ENCODE measurements around the gene TACO1. TPM values are rescaled to one million over a fixed set of nuclear protein-coding genes. Genes with fewer than 3 reads are reported as not detected.
A peak's percentile ranks its signal among the peaks of the same experiment; 100 is the strongest.

TACO1 gene
- total RNA-seq, 2 donors from 2014 or later = 32.7 to 35.1 TPM

- peaks cover 0 to 7% of the 10 kb centered on the region in 2 donors for H3K36me3 Mint-ChIP-seq (ENCODE audit: insufficient read depth in 2 of 2)
- DNase-seq = no peak
- H3K9me3 Mint-ChIP-seq = no peaks in the 10 kb centered on the region
- H3K27ac Mint-ChIP-seq = no peak overlapping the region
- no peaks in the 10 kb centered on the region for H3K27me3 Mint-ChIP-seq (ENCODE audit: low read depth)
- peaks cover 8% of the 10 kb centered on the region for H3K4me1 Mint-ChIP-seq (ENCODE audit: low read depth)
- H3K4me3 Mint-ChIP-seq = no peak overlapping the region
- no peak for ATAC-seq (replicated peaks in 1 of 2)
Observed at GRCh38 chr17:63633742-63634141, 33.0 kb downstream of the TACO1 start.

GRCh38 chr17:63634163-63634562, 33.5 kb downstream of the TACO1 start:
- H3K9me3 Mint-ChIP-seq = no peaks in the 10 kb centered on the region
- DNase-seq (no peak), ATAC-seq (replicated peaks in 1 of 2) (no peak)
- H3K36me3 Mint-ChIP-seq (ENCODE audit: insufficient read depth in 2 of 2) = peaks cover 0 to 7% of the 10 kb centered on the region in 2 donors
- H3K4me3 Mint-ChIP-seq = no peak overlapping the region
- H3K27me3 Mint-ChIP-seq (ENCODE audit: low read depth) = no peaks in the 10 kb centered on the region
- H3K27ac Mint-ChIP-seq = peak overlapping the region; percentile 5
- peaks cover 12% of the 10 kb centered on the region for H3K4me1 Mint-ChIP-seq (ENCODE audit: low read depth)

DNA sequence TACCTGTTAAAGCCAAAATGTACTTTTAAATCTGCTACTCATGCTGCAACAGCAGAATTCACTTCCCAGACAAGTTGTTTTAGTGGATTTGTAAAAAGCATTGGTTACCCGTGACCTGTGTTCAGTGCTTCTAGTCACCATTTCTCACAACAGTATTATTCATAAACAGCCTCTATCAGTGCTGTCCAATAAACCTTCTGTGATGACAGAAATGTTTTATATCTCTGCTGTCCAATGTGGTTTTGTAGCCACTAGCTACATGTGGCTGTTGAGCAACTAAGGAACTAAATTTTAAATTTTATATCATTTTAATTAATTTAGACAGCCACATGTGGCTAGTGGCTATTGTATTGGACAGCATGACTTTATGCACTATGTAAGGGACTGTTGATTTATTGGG, 34.1 kb downstream of the TACO1 start:
- no peak overlapping the region for H3K4me3 Mint-ChIP-seq
- no peaks in the 10 kb centered on the region for H3K27me3 Mint-ChIP-seq (ENCODE audit: low read depth)
- H3K4me1 Mint-ChIP-seq (ENCODE audit: low read depth) = peaks cover 14% of the 10 kb centered on the region
- peaks cover 0 to 7% of the 10 kb centered on the region in 2 donors for H3K36me3 Mint-ChIP-seq (ENCODE audit: insufficient read depth in 2 of 2)
- H3K9me3 Mint-ChIP-seq = no peaks in the 10 kb centered on the region
- no peak overlapping the region for H3K27ac Mint-ChIP-seq
- ATAC-seq (replicated peaks in 1 of 2) (no peak), DNase-seq (no peak)

GRCh38 chr17:63635290-63635689, 34.6 kb downstream of the TACO1 start:
- Mint-ChIP-seq H3K27me3 (ENCODE audit: low read depth) (no peaks in the 10 kb centered on the region), H3K4me3 (no peak overlapping the region), H3K36me3 (ENCODE audit: insufficient read depth in 2 of 2) (peaks cover 0 to 7% of the 10 kb centered on the region in 2 donors), H3K9me3 (no peaks in the 10 kb centered on the region), H3K4me1 (ENCODE audit: low read depth) (peaks cover 14% of the 10 kb centered on the region), H3K27ac (peak overlapping the region; percentile 38)
- ATAC-seq (replicated peaks in 1 of 2) = no peak
- no peak for DNase-seq

GRCh38 chr17:63635787-63636186, 35.1 kb downstream of the TACO1 start:
- no peak for DNase-seq
- H3K27ac Mint-ChIP-seq = no peak overlapping the region
- no peaks in the 10 kb centered on the region for H3K9me3 Mint-ChIP-seq
- peaks cover 14% of the 10 kb centered on the region for H3K4me1 Mint-ChIP-seq (ENCODE audit: low read depth)
- H3K36me3 Mint-ChIP-seq (ENCODE audit: insufficient read depth in 2 of 2) = peaks cover 0 to 7% of the 10 kb centered on the region in 2 donors
- no peak for ATAC-seq (replicated peaks in 1 of 2)
- H3K27me3 Mint-ChIP-seq (ENCODE audit: low read depth) = no peaks in the 10 kb centered on the region
- no peak overlapping the region for H3K4me3 Mint-ChIP-seq

GRCh38 chr17:63639125-63639524, 38.4 kb downstream of the TACO1 start:
- no peak for ATAC-seq (replicated peaks in 1 of 2)
- Mint-ChIP-seq H3K4me1 (ENCODE audit: low read depth) (peaks cover 10% of the 10 kb centered on the region), H3K27ac (peak overlapping the region; percentile 21), H3K27me3 (ENCODE audit: low read depth) (no peaks in the 10 kb centered on the region), H3K9me3 (no peaks in the 10 kb centered on the region), H3K4me3 (no peak overlapping the region), H3K36me3 (ENCODE audit: insufficient read depth in 2 of 2) (peaks cover 0 to 4% of the 10 kb centered on the region in 2 donors)
- DNase-seq = no peak

DNA sequence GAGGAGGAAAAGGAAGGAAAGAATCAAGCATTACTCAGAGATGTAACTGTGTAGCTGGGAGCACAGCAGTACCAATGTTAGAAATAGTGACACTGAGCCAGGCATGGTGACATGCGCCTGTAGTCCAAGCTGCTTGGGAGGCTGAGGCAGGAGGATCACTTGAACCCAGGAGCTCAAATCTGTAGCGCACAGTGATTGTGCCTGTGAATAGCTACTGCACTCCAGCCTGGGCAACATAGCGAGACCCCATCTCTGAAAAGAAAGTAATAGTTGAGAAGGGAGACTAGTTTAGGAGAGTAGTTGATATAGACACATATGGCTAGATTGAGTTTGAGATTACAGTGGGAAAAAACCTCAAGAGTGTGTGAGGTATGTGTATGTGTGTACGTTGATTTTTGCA, 39.3 kb downstream of the TACO1 start:
- no peaks in the 10 kb centered on the region for H3K27me3 Mint-ChIP-seq (ENCODE audit: low read depth)

GRCh38 chr17:63641692-63642448, 41.2 kb downstream of the TACO1 start:
- Mint-ChIP-seq H3K4me3 (no peak overlapping the region), H3K4me1 (ENCODE audit: low read depth) (peaks cover 22% of the 10 kb centered on the region), H3K9me3 (no peaks in the 10 kb centered on the region), H3K27ac (no peak overlapping the region), H3K36me3 (ENCODE audit: insufficient read depth in 2 of 2) (no peaks in the 10 kb centered on the region), H3K27me3 (ENCODE audit: low read depth) (no peaks in the 10 kb centered on the region)
- DNase-seq (no peak), ATAC-seq (replicated peaks in 1 of 2) (no peak)

More for the DNA sequence above, 39.3 kb downstream of the TACO1 start:
- H3K4me1 Mint-ChIP-seq (ENCODE audit: low read depth) = peaks cover 10% of the 10 kb centered on the region
- H3K9me3 Mint-ChIP-seq = no peaks in the 10 kb centered on the region
- peaks cover 0 to 4% of the 10 kb centered on the region in 2 donors for H3K36me3 Mint-ChIP-seq (ENCODE audit: insufficient read depth in 2 of 2)
- ATAC-seq (replicated peaks in 1 of 2) (no peak), DNase-seq (no peak)
- H3K4me3 Mint-ChIP-seq = no peak overlapping the region
- no peak overlapping the region for H3K27ac Mint-ChIP-seq

DNA sequence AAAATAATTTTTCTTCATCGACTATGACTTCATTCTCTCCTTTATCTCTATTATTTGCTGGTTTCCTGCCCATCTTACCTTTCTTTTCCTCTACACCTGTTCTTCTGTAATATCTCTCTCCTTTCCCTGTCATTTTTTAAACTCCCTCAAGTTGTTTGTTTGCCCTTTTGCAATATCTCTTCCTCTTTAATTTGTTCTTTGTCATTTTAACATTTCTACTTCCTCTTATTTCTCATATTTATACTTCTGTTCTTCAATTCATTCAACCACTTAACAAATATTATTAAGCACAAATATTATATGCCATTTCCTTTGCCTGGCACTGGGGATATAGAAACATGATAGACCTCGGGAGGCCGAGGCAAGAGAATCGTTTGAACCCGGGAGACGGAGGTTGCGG, 44.2 kb downstream of the TACO1 start:
- Mint-ChIP-seq H3K27ac (no peak overlapping the region), H3K4me3 (no peak overlapping the region), H3K36me3 (ENCODE audit: insufficient read depth in 2 of 2) (no peaks in the 10 kb centered on the region), H3K9me3 (no peaks in the 10 kb centered on the region), H3K27me3 (ENCODE audit: low read depth) (no peaks in the 10 kb centered on the region), H3K4me1 (ENCODE audit: low read depth) (peaks cover 12% of the 10 kb centered on the region)
- no peak for ATAC-seq (replicated peaks in 1 of 2)
- DNase-seq = no peak

- DNase-seq (no peak), ATAC-seq (replicated peaks in 1 of 2) (no peak)
- Mint-ChIP-seq H3K4me1 (ENCODE audit: low read depth) (peaks cover 12% of the 10 kb centered on the region), H3K4me3 (no peak overlapping the region), H3K9me3 (no peaks in the 10 kb centered on the region), H3K27ac (no peak overlapping the region), H3K36me3 (ENCODE audit: insufficient read depth in 2 of 2) (no peaks in the 10 kb centered on the region), H3K27me3 (ENCODE audit: low read depth) (no peaks in the 10 kb centered on the region)
Observed at GRCh38 chr17:63645775-63646487, 45.2 kb downstream of the TACO1 start.

DNA sequence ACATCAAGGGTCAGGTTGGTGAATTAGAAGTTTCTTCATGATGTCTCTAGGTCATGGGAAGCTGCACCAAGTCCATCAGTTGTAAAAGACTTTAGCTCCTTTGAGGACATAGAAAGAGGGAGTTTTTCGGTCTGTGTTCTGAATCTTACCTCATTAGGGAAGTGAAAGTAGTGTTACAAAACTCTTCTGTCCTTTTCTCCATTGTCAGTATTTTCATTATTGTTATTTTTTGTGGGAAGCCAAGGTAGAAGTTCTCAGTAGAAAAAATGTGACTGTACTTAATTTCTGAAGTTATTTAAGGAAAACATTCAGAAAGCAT, 45.8 kb downstream of the TACO1 start:
- H3K4me1 Mint-ChIP-seq (ENCODE audit: low read depth) = peaks cover 12% of the 10 kb centered on the region
- H3K4me3 Mint-ChIP-seq = no peak overlapping the region
- H3K9me3 Mint-ChIP-seq = no peaks in the 10 kb centered on the region

DNA sequence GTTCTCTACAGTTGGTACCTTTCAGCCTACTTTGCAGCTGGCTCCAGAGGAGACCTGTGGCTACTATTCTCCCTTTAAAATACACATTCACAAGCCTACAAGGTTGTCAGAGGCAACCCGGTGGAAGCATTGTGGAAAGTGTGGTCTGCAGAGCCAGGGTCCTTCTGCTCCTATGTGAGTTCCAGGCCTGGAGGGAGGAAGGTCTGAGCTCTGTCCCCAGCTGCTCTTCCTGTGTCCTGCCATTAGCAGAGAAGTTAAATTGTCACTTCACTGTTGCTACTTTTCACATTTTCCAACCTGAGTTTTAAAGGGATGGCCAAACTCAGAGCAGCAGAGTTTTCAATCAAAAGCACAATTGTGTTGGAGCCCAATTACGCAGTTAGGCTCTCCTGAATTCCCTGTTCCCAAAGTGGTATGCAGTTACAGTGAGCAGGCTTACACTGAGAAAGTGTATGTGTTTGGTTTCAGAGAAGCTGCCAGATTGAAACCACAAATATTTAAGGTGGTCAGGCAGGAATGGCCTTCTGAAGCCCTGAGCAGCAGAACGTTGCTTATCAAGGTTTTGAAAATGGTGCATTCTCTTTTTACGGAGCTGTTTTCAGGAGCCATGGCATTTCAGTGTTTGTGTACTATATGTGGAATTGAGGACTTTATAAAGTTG, 46.5 kb downstream of the TACO1 start:
- no peak overlapping the region for H3K4me3 Mint-ChIP-seq
- peaks cover 12% of the 10 kb centered on the region for H3K4me1 Mint-ChIP-seq (ENCODE audit: low read depth)
- H3K9me3 Mint-ChIP-seq = no peaks in the 10 kb centered on the region
- peaks cover 0 to 2% of the 10 kb centered on the region in 2 donors for H3K36me3 Mint-ChIP-seq (ENCODE audit: insufficient read depth in 2 of 2)
- H3K27ac Mint-ChIP-seq = peak overlapping the region; percentile 24
- DNase-seq = no peak
- no peak for ATAC-seq (replicated peaks in 1 of 2)
- H3K27me3 Mint-ChIP-seq (ENCODE audit: low read depth) = no peaks in the 10 kb centered on the region

More for the DNA sequence above, 45.8 kb downstream of the TACO1 start:
- H3K36me3 Mint-ChIP-seq (ENCODE audit: insufficient read depth in 2 of 2) = no peaks in the 10 kb centered on the region
- DNase-seq = no peak
- H3K27ac Mint-ChIP-seq = no peak overlapping the region
- ATAC-seq (replicated peaks in 1 of 2) = no peak
- H3K27me3 Mint-ChIP-seq (ENCODE audit: low read depth) = no peaks in the 10 kb centered on the region

GRCh38 chr17:63647936-63648335, 47.2 kb downstream of the TACO1 start:
- Mint-ChIP-seq H3K27me3 (ENCODE audit: low read depth) (no peaks in the 10 kb centered on the region), H3K27ac (no peak overlapping the region), H3K36me3 (ENCODE audit: insufficient read depth in 2 of 2) (peaks cover 0 to 3% of the 10 kb centered on the region in 2 donors), H3K4me1 (ENCODE audit: low read depth) (peaks cover 12% of the 10 kb centered on the region), H3K9me3 (no peaks in the 10 kb centered on the region), H3K4me3 (no peak overlapping the region)
- ATAC-seq (replicated peaks in 1 of 2) (no peak), DNase-seq (no peak)

Data from activated T-cell treated with anti-CD3 and anti-CD28 coated beads, Interleukin-2, amount 50 U/mL, for 72 hours (primary cell).